Transverse colon (tissue), 4 donors: Measurements from ENCODE around the gene CD300C. TPM values are rescaled to one million over a fixed set of nuclear protein-coding genes. Genes with fewer than 3 reads are reported as not detected.

Source experiments
- DNase-seq: peaks from one replicate; pipeline ENCODE4 v3.0.0-alpha.2; 2019
- H3K27ac ChIP-seq, 4 donors: fragments of 200-600 bp; sonication (generic); 2 replicates each; pipeline ENCODE4 v1.5.1; 2016 to 2018; ENCODE audit warnings: inconsistent platforms in 4 of 4
- H3K27me3 ChIP-seq: fragments of 200-600 bp; sonication (generic); 2 replicates; pipeline ENCODE4 v1.5.1; 2017; ENCODE audit warnings: inconsistent platforms
- H3K36me3 ChIP-seq, 4 donors: fragments of 200-600 bp; sonication (generic); 2 replicates each; pipeline ENCODE4 v1.5.1; 2017 to 2019; ENCODE audit warnings: inconsistent platforms in 4 of 4
- H3K4me1 ChIP-seq, 4 donors: fragments of 200-600 bp; sonication (generic); 2 replicates each; pipeline ENCODE4 v1.5.1; 2017 to 2020; ENCODE audit warnings: inconsistent platforms in 4 of 4
- H3K4me3 ChIP-seq, 4 donors: fragments of 200-600 bp; sonication (generic); 1 replicate in 1 of 4; 2 replicates in 3 of 4; pipeline versions ENCODE4 v1.5.1 to v1.6.1; 2017 to 2019; ENCODE audit warnings: inconsistent platforms in 4 of 4
- H3K9me3 ChIP-seq, 2 donors: fragments of 200-600 bp; sonication (generic); 2 replicates each; pipeline ENCODE4 v1.5.1; 2017 to 2019; ENCODE audit warnings: inconsistent platforms in 2 of 2
- CTCF ChIP-seq, 5 experiments: fragments of 200-600 bp in 3 of 5; fragments of 450-650 bp in 2 of 5; sonication (generic) in 3 of 5; IDR thresholded peaks; 1 replicate in 2 of 5; 2 replicates in 3 of 5; pipeline ENCODE4 v1.5.1; 2016 to 2017; ENCODE audit warnings: antibody characterized with exemption in 5 of 5, inconsistent platforms in 3 of 5, mild to moderate bottlenecking in 2 of 5, moderate library complexity in 1 of 5
- EP300 ChIP-seq: sonication (generic); formaldehyde crosslinking; IDR thresholded peaks from one replicate; pipeline ENCODE4 v1.6.1; 2017; ENCODE audit warnings: antibody characterized with exemption, low read depth
- POLR2A ChIP-seq: fragments of 450-650 bp; IDR thresholded peaks from one replicate; pipeline ENCODE4 v1.6.1; 2016; ENCODE audit warnings: antibody characterized with exemption, mild to moderate bottlenecking, moderate library complexity
- POLR2AphosphoS5 ChIP-seq, 3 donors: sonication (generic); formaldehyde crosslinking; IDR thresholded peaks; one replicate each; pipeline ENCODE4 v1.6.1; 2016; ENCODE audit warnings: antibody characterized with exemption in 3 of 3
- WGBS, 2 donors: methylation state at CpG; one replicate each; pipeline ENCODE4 v1.1.5; 2018; ENCODE audit warnings: low coverage in 1 of 2; 5-methylcytosine and 5-hydroxymethylcytosine counted together
- in situ Hi-C, 4 donors: fragments of 200-750 bp; cut with MboI; loops; one replicate each; pipeline versions ENCODE4 v1.15.0 to v1.15.1; 2017; ENCODE audit warnings: low sequenced_read_pairs in 3 of 4, low pct_ligation_motif_present in 1 of 4, low pct_unique_long_range_greater_than_20kb in 1 of 4
- intact Hi-C: fragments of 100-400 bp; cut with DNase I; formaldehyde crosslinking; loops from one replicate; pipeline ENCODE4 v1.15.1; 2023; ENCODE audit warnings: low total_unique reads
- total RNA-seq, 4 donors: library from RNA; depleted of rRNA; stranded (reverse); fragments of >200 nt; gene quantifications; one replicate each; pipeline ENCODE4 v1.1.0, GENCODE V29; 2016

The CD300C gene
- total RNA-seq, 4 donors from 2014 or later: 0.27 to 5.2 (median 0.32) TPM; not detected in 1

- H3K27me3 ChIP-seq: no peaks in the 10 kb centered on the region
- WGBS, 2 donors: 86% methylated on average over 2 of the region's 2 CpGs; no CpG with 5 or more reads in 1 of the 2 donors
- in situ Hi-C loops (no loop called here), intact Hi-C loops (no loop called here)
- no peaks in the 10 kb centered on the region for H3K9me3 ChIP-seq
- TF ChIP-seq POLR2AphosphoS5 (IDR thresholded peaks at IDR 0.05): no peak
- no peak for TF ChIP-seq CTCF (IDR thresholded peaks at IDR 0.05)
- TF ChIP-seq EP300: no peak
- TF ChIP-seq POLR2A: no peak
- DNase-seq: no peak
- H3K4me1 ChIP-seq: peaks cover 0 to 3% (median 0%) of the 10 kb centered on the region in 4 donors
- no peak within 1 kb of the TSS for H3K27ac ChIP-seq
- H3K4me3 ChIP-seq: no peak within 1 kb of the TSS
- H3K36me3 ChIP-seq: no peaks in the 10 kb centered on the region
These were observed 21.5 kb upstream of the CD300C start, which contains the start of gene CD300H for GRCh38 chr17:74567397-74567796. CD300H (minus strand) TSS chr17:74567509.

- intact Hi-C loops: no loop called here
- TF ChIP-seq POLR2AphosphoS5 (IDR thresholded peaks at IDR 0.05) (no peak), CTCF (IDR thresholded peaks at IDR 0.05) (peak; percentile 32 to 49 (median 35)), POLR2A (no peak), EP300 (no peak)
- no peaks in the 10 kb centered on the region for H3K36me3 ChIP-seq
- no peak overlapping the region for H3K27ac ChIP-seq
- DNase-seq: peak; percentile 39
- H3K9me3 ChIP-seq: no peaks in the 10 kb centered on the region
- H3K27me3 ChIP-seq: no peaks in the 10 kb centered on the region
- H3K4me1 ChIP-seq: peaks cover 0 to 3% (median 0%) of the 10 kb centered on the region in 4 donors
- WGBS, 2 donors: 30% methylated on average over 9 of the region's 9 CpGs; no CpG with 5 or more reads in 1 of the 2 donors
- in situ Hi-C loops: no loop called here
- H3K4me3 ChIP-seq: no peak overlapping the region
These were observed 20.3 kb upstream of the CD300C start for GRCh38 chr17:74566132-74566753.

- Histone ChIP-seq H3K36me3 (no peaks in the 10 kb centered on the region), H3K4me3 (no peak overlapping the region), H3K27ac (no peak overlapping the region), H3K27me3 (no peaks in the 10 kb centered on the region), H3K4me1 (peaks cover 0 to 3% (median 0%) of the 10 kb centered on the region in 4 donors), H3K9me3 (no peaks in the 10 kb centered on the region)
- intact Hi-C loops (no loop called here), in situ Hi-C loops (no loop called here)
- WGBS, 2 donors: 48 to 50% methylated on average over 2 to 5 of the region's 5 CpGs
- no peak for DNase-seq
- TF ChIP-seq CTCF (IDR thresholded peaks at IDR 0.05): no peak
- no peak for TF ChIP-seq POLR2A
- no peak for TF ChIP-seq POLR2AphosphoS5 (IDR thresholded peaks at IDR 0.05)
- TF ChIP-seq EP300: no peak
These were observed 19.2 kb upstream of the CD300C start for GRCh38 chr17:74565126-74565525.

GRCh38 chr17:74563358-74563757 lies 17.4 kb upstream of the CD300C start:
- Histone ChIP-seq H3K4me1 (no peaks in the 10 kb centered on the region), H3K27me3 (no peaks in the 10 kb centered on the region), H3K4me3 (no peak overlapping the region), H3K36me3 (no peaks in the 10 kb centered on the region), H3K27ac (no peak overlapping the region), H3K9me3 (no peaks in the 10 kb centered on the region)
- intact Hi-C loops (no loop called here), in situ Hi-C loops (no loop called here)
- WGBS, 2 donors: 90 to 100% methylated on average over 1 of the region's 1 CpG
- DNase-seq: no peak
- no peak for TF ChIP-seq POLR2A
- no peak for TF ChIP-seq CTCF (IDR thresholded peaks at IDR 0.05)
- TF ChIP-seq EP300: no peak
- TF ChIP-seq POLR2AphosphoS5 (IDR thresholded peaks at IDR 0.05): no peak
